ENCODE measurements around the gene SOX2.
"Not testable (repeated sequence)": the region's sequence is repeated elsewhere in the genome, so short reads cannot be mapped to it uniquely, and the experiment has no call there.

SOX2 gene

DNA sequence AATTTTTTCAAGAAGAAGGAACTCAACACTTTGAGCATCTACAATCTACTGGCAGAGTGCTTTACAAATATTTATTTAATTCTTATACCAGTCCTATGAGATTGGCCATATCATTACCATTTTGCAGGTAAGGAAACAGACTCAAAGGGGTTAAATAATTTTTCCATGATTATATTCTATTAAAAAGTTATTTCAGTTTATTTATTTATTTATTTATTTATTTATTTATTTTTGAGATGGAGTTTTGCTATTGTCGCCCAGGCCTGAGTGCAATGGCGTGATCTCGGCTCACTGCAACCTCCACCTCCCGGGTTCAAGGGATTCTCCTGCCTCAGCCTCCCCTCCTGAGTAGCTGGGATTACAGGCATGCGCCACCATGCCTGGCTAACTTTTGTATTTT lies 52.3 kb downstream of the SOX2 start:
- DNase-seq: not testable (repeated sequence)
